Skeletal muscle satellite cell (primary cell): Measurements from ENCODE around the gene MRPL18. TPM values are rescaled to one million over a fixed set of nuclear protein-coding genes. Genes with fewer than 3 reads are reported as not detected.

Source experiments
- H3K27me3 ChIP-seq: 2 replicates; pipeline ENCODE4 v1.7.0; 2013; ENCODE audit warnings: low read length; ENCODE audit not compliant: control insufficient read depth, insufficient read depth
- H3K36me3 ChIP-seq: 2 replicates; pipeline ENCODE4 v1.7.0; 2013; ENCODE audit warnings: mild to moderate bottlenecking, control low read depth, low read length; ENCODE audit not compliant: insufficient read depth
- H3K4me1 ChIP-seq: 2 replicates; pipeline ENCODE4 v1.7.0; 2013; ENCODE audit warnings: low read length; ENCODE audit not compliant: control insufficient read depth, insufficient read depth
- H3K4me2 ChIP-seq: 2 replicates; pipeline ENCODE4 v1.7.0; 2013; ENCODE audit warnings: mild to moderate bottlenecking, low read length
- H3K4me3 ChIP-seq: 2 replicates; pipeline ENCODE4 v1.7.0; 2013; ENCODE audit warnings: low read length
- H3K9ac ChIP-seq: 2 replicates; pipeline ENCODE4 v1.7.0; 2013; ENCODE audit warnings: mild to moderate bottlenecking, low read depth, low read length, moderate library complexity
- H3K9me3 ChIP-seq: replicated peaks from 2 replicates; pipeline ENCODE4 v1.7.0; 2013; ENCODE audit warnings: mild to moderate bottlenecking, control low read depth, low read length
- small RNA-seq: library from RNA; depleted of rRNA; stranded (forward); fragments of <200 nt; gene quantifications from one replicate; pipeline ENCODE3, GENCODE V24; 2012

Gene MRPL18

GRCh38 chr6:159833997-159834603, 43.8 kb downstream of the MRPL18 start:
- Histone ChIP-seq H3K36me3 (no peaks in the 10 kb centered on the region), H3K4me3 (no peak overlapping the region), H3K4me2 (no peak overlapping the region), H3K9me3 (no peaks in the 10 kb centered on the region), H3K4me1 (peaks cover 3% of the 10 kb centered on the region), H3K9ac (no peak overlapping the region), H3K27me3 (peaks cover 6% of the 10 kb centered on the region)

GRCh38 chr6:159836718-159837490, 46.6 kb downstream of the MRPL18 start:
- Histone ChIP-seq H3K4me2 (no peak overlapping the region), H3K4me1 (peaks cover 3% of the 10 kb centered on the region), H3K4me3 (no peak overlapping the region), H3K9me3 (no peaks in the 10 kb centered on the region), H3K36me3 (no peaks in the 10 kb centered on the region), H3K9ac (no peak overlapping the region), H3K27me3 (peaks cover 3% of the 10 kb centered on the region)

GRCh38 chr6:159837511-159837910, 47.2 kb downstream of the MRPL18 start:
- no peaks in the 10 kb centered on the region for H3K9me3 ChIP-seq
- no peaks in the 10 kb centered on the region for H3K36me3 ChIP-seq
- peaks cover 3% of the 10 kb centered on the region for H3K4me1 ChIP-seq
- H3K4me3 ChIP-seq = no peak overlapping the region
- H3K4me2 ChIP-seq = no peak overlapping the region
- H3K9ac ChIP-seq = no peak overlapping the region
- H3K27me3 ChIP-seq = no peaks in the 10 kb centered on the region

- Histone ChIP-seq H3K9ac (no peak overlapping the region), H3K9me3 (no peaks in the 10 kb centered on the region), H3K27me3 (no peaks in the 10 kb centered on the region), H3K4me3 (no peak overlapping the region), H3K4me2 (no peak overlapping the region), H3K36me3 (no peaks in the 10 kb centered on the region), H3K4me1 (peaks cover 3% of the 10 kb centered on the region)
Observed at GRCh38 chr6:159838020-159838744, 47.9 kb downstream of the MRPL18 start.

- H3K4me1 ChIP-seq = peaks cover 3% of the 10 kb centered on the region
- no peaks in the 10 kb centered on the region for H3K36me3 ChIP-seq
- H3K9me3 ChIP-seq = no peaks in the 10 kb centered on the region
- no peaks in the 10 kb centered on the region for H3K27me3 ChIP-seq
- H3K4me2 ChIP-seq = no peak overlapping the region
- H3K9ac ChIP-seq = no peak overlapping the region
- H3K4me3 ChIP-seq = no peak overlapping the region
Observed at GRCh38 chr6:159842035-159842434, 51.8 kb downstream of the MRPL18 start.

- no peaks in the 10 kb centered on the region for H3K4me1 ChIP-seq
- H3K9me3 ChIP-seq = no peaks in the 10 kb centered on the region
- no peak overlapping the region for H3K4me2 ChIP-seq
- H3K36me3 ChIP-seq = no peaks in the 10 kb centered on the region
- H3K27me3 ChIP-seq = no peaks in the 10 kb centered on the region
- no peak overlapping the region for H3K9ac ChIP-seq
- H3K4me3 ChIP-seq = no peak overlapping the region
Observed at GRCh38 chr6:159844737-159845645, 54.7 kb downstream of the MRPL18 start.

Small RNAs within 50 kb of the gene (small RNA-seq; reads per million reads assigned to genes)
- gene SNORA20 (688 reads per million, percentile 99 among the genes with 10 or more reads in this experiment), gene SNORA29 (not detected)
